Erythroblast (primary cell): ENCODE data around the gene PLXNB1.
"Not testable (repeated sequence)": the region's sequence is repeated elsewhere in the genome, so short reads cannot be mapped to it uniquely, and the experiment has no call there.

Source experiments
- DNase-seq, 2 experiments: peaks; one replicate each; lab custom pipeline; 2025; lab: John Stamatoyannopoulos, UW
- GATA1 ChIP-seq: IDR thresholded peaks from 2 replicates; pipeline ENCODE4 v1.6.1; 2011; ENCODE audit warnings: low read depth, mild to moderate bottlenecking, control low read depth, low read length, moderate library complexity
- POLR2A ChIP-seq: IDR thresholded peaks from 2 replicates; pipeline ENCODE4 v1.6.1; 2011; ENCODE audit warnings: mild to moderate bottlenecking, low read length

Gene PLXNB1

GRCh38 chr3:48405971-48406370 is 23.9 kb downstream of the PLXNB1 start:
- TF ChIP-seq GATA1 (no peak), POLR2A (no peak)
- no peak for DNase-seq

GRCh38 chr3:48405343-48405881 is 24.5 kb downstream of the PLXNB1 start:
- TF ChIP-seq POLR2A (no peak), GATA1 (no peak)
- no peak for DNase-seq

GRCh38 chr3:48404440-48405342 is 25.2 kb downstream of the PLXNB1 start:
- no peak for DNase-seq
- TF ChIP-seq POLR2A, result no peak
- no peak for TF ChIP-seq GATA1

GRCh38 chr3:48403533-48404439 is 26.1 kb downstream of the PLXNB1 start:
- no peak for DNase-seq
- no peak for TF ChIP-seq GATA1
- TF ChIP-seq POLR2A, result no peak

- TF ChIP-seq GATA1 (no peak), POLR2A (no peak)
- DNase-seq, result no peak
Measured at GRCh38 chr3:48402907-48403306, 27.0 kb downstream of the PLXNB1 start.

GRCh38 chr3:48402281-48402732 is 27.6 kb downstream of the PLXNB1 start:
- DNase-seq, result no peak
- TF ChIP-seq GATA1 (no peak), POLR2A (no peak)

GRCh38 chr3:48401434-48401901 is 28.4 kb downstream of the PLXNB1 start:
- not testable (repeated sequence) for DNase-seq

GRCh38 chr3:48400824-48401433 is 29.0 kb downstream of the PLXNB1 start:
- TF ChIP-seq POLR2A, result no peak
- no peak for TF ChIP-seq GATA1
- peak; percentile 65 to 84 for DNase-seq

- DNase-seq, result no peak
- TF ChIP-seq GATA1, result no peak
- TF ChIP-seq POLR2A, result no peak
Measured at GRCh38 chr3:48399387-48400172, 30.3 kb downstream of the PLXNB1 start.

GRCh38 chr3:48398701-48399386 is 31.0 kb downstream of the PLXNB1 start:
- TF ChIP-seq POLR2A (no peak), GATA1 (no peak)
- DNase-seq, result no peak

GRCh38 chr3:48397767-48398681 is 31.9 kb downstream of the PLXNB1 start:
- TF ChIP-seq GATA1, result no peak
- no peak for TF ChIP-seq POLR2A

GRCh38 chr3:48395714-48396113 is 34.2 kb downstream of the PLXNB1 start:
- TF ChIP-seq POLR2A (no peak), GATA1 (no peak)

More at GRCh38 chr3:48397767-48398681, 31.9 kb downstream of the PLXNB1 start:
- no peak for DNase-seq

More at GRCh38 chr3:48395714-48396113, 34.2 kb downstream of the PLXNB1 start:
- no peak for DNase-seq
